Epithelial cell of prostate (primary cell): Measurements from ENCODE around the gene EPS8L1.

Experiments
- DNase-seq: peaks from one replicate; pipeline ENCODE4 v3.0.0-alpha.2; 2011; ENCODE audit warnings: low read depth, low spot score
- H3K27ac ChIP-seq: fragments of 450-650 bp; 2 replicates; pipeline ENCODE4 v1.5.1; 2017; ENCODE audit warnings: mild to moderate bottlenecking

EPS8L1 gene

DNA sequence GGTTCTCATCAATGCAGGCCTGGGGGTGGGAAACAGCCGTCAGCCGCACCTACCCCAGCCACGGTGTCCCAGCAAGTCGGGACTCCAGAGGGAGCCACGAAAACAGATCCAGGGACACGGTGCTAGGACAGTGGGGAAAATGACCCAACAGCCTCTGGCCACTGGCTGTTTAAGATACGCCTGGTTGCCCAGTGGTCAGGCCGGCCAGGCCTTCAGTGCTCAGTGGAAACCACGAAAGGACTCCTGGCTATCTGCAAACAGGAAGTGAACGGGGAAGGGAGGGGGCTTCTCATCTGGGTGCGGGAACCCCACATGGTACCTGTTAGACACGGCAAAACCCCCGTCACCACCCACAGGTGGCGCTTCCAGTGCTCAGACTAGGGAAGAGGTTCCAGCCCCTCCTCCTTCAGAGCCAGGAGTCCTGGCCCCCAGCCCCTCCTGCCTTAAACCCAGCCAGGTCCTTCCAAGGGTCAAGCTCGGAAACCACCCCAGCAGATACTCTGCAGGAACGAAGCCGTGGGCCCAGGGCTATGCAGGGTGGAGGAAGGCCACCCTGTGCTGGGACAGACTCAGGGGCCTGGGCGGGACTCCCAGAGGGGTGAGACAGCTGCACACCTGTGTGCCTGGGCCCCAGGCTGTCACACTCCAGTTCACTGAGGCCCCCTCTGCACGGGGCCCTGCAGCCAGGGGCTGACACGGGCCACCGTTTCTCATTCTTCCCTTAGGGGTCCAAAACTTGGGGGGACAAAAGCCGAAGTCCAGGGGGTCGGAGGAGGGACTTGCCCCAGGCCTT is 37.3 kb downstream of the EPS8L1 start:
- DNase-seq, result no peak
- no peak overlapping the region for H3K27ac ChIP-seq

DNA sequence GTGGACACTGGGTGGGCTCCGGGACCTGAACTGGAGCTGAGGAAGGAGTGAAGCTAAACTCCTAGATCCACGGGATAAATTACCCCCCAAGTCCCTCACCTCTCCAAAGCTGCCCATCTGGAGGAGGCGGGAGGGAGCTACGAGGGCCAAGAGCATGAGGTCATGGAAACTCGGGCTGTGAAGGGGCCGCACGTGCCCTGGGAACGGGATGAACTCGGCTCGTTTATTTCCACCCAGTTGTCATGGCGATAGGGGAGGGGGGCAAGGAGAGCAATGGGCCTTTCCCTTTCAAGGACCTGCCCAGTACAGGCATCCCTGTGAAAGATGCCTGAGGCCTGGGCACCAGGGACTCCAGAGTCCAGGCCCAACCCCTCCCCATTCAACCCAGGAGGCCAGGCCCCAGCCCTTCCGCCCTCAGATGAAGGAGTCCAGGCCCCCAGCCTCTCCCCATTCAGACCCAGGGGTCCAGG is 37.9 kb downstream of the EPS8L1 start:
- no peak overlapping the region for H3K27ac ChIP-seq

GRCh38 chr19:55114566-55115145 is 39.0 kb downstream of the EPS8L1 start:
- no peak overlapping the region for H3K27ac ChIP-seq

More for the DNA sequence above, 37.9 kb downstream of the EPS8L1 start:
- DNase-seq, result no peak

DNA sequence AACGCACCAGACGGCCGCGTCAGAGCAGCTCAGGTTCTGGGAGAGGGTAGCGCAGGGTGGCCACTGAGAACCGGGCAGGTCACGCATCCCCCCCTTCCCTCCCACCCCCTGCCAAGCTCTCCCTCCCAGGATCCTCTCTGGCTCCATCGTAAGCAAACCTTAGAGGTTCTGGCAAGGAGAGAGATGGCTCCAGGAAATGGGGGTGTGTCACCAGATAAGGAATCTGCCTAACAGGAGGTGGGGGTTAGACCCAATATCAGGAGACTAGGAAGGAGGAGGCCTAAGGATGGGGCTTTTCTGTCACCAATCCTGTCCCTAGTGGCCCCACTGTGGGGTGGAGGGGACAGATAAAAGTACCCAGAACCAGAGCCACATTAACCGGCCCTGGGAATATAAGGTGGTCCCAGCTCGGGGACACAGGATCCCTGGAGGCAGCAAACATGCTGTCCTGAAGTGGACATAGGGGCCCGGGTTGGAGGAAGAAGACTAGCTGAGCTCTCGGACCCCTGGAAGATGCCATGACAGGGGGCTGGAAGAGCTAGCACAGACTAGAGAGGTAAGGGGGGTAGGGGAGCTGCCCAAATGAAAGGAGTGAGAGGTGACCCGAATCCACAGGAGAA is 39.9 kb downstream of the EPS8L1 start:
- no peak for DNase-seq
- H3K27ac ChIP-seq, result no peak overlapping the region

More at GRCh38 chr19:55114566-55115145, 39.0 kb downstream of the EPS8L1 start:
- DNase-seq, result no peak

DNA sequence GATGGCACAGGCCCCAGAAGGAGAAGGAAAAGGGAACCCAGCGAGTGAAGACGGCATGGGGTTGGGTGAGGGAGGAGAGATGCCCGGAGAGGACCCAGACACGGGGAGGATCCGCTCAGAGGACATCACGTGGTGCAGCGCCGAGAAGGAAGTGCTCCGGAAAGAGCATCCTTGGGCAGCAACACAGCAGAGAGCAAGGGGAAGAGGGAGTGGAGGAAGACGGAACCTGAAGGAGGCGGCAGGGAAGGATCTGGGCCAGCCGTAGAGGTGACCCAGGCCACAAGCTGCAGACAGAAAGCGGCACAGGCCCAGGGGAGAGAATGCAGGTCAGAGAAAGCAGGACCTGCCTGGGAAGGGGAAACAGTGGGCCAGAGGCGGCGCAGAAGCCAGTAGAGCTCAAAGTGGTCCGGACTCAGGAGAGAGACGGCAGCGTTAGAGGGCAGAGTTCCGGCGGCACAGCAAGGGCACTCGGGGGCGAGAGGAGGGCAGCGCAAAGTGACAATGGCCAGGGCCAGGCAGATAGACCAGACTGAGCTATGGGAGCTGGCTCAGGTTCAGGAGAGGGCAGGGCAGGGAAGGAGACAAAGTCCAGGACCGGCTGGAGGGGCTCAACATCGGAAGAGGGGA is 40.7 kb downstream of the EPS8L1 start:
- peak overlapping the region; percentile 48 for H3K27ac ChIP-seq
- no peak for DNase-seq

DNA sequence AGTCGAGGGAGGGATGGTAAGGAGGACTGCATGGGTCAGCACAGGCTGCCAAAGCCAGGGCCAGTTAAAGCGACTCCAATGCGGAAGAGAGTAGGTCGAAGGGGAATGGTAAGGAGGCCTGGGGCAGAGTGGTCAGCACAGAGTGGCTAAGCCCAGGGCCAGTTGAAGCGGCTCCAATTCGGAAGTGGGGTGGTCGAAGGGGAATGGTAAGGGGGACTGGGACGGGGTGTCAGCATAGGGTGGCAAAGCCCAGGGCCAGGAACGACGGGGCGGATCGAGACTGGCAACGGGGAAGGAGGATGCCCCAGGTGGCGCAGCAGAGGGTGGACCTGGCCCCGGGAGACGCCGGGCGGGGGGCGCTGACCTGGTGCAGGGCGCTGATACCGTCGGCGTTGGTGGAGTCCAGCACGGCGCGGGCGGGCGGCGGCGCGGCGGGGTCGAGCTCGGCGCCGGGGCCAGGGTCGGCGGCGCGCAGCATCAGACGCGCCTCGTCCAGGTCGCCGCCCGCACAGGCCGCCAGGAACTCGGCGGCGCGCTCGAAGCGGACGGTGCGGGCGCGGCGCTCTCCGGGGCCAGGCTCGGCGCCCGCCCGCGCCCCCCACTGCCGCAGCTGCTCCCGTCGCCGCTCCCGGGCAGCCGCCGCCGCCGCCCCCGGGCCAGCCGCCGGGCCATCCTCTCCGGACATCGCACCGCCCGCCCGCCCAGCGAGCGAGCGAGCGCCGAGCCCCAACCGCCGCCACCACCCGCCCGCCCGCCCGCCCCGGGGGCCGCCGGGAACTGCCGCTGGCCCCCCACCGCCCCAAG is 41.4 kb downstream of the EPS8L1 start, which contains the start of gene PPP1R12C:
PPP1R12C (minus strand) TSS at position 779 of the 804 bp plus-strand sequence; CDS start at position 685, 94 bp downstream.
- H3K27ac ChIP-seq, result peak within 1 kb of the TSS; percentile 48
- DNase-seq, result no peak

GRCh38 chr19:55117663-55118391 is 42.2 kb downstream of the EPS8L1 start:
- peak; percentile 91 for DNase-seq
- H3K27ac ChIP-seq, result peak overlapping the region; percentile 48

DNA sequence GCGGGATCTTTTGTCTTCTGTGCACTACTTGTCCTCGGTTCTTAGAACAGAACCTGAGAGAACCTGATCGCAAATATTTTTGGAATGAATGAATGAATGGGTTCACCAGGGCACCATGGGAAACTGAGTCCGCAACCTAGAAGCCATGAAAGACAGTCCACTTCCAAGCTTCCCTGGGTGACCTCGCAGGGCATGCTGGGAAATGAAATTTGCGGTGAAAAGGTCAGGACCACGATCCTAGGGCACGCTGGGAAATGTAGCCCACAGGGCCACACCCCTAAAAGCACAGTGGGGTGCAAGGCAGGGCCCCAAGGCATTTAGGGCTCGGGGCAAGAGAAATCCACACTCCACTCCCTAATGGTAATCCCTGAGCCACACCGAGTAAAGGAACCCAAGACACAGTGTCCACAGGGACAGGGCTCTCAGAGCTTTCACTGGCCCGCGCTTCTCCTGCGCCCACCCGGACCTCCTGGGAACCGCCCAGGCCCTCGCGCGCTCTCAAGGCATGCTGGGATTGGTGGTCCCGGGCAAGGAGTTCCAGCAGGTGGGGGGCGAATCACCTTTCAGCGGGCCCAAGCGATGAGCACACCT is 42.8 kb downstream of the EPS8L1 start:
- no peak for DNase-seq
- peak overlapping the region; percentile 48 for H3K27ac ChIP-seq

- H3K27ac ChIP-seq, result no peak overlapping the region
- no peak for DNase-seq
These were observed 43.4 kb downstream of the EPS8L1 start for GRCh38 chr19:55119053-55119452.

- no peak for DNase-seq
- no peak overlapping the region for H3K27ac ChIP-seq
These were observed 55.8 kb downstream of the EPS8L1 start for GRCh38 chr19:55131421-55131820.

- H3K27ac ChIP-seq, result no peak overlapping the region
- DNase-seq, result no peak
These were observed 56.9 kb downstream of the EPS8L1 start for GRCh38 chr19:55132453-55133129.

DNA sequence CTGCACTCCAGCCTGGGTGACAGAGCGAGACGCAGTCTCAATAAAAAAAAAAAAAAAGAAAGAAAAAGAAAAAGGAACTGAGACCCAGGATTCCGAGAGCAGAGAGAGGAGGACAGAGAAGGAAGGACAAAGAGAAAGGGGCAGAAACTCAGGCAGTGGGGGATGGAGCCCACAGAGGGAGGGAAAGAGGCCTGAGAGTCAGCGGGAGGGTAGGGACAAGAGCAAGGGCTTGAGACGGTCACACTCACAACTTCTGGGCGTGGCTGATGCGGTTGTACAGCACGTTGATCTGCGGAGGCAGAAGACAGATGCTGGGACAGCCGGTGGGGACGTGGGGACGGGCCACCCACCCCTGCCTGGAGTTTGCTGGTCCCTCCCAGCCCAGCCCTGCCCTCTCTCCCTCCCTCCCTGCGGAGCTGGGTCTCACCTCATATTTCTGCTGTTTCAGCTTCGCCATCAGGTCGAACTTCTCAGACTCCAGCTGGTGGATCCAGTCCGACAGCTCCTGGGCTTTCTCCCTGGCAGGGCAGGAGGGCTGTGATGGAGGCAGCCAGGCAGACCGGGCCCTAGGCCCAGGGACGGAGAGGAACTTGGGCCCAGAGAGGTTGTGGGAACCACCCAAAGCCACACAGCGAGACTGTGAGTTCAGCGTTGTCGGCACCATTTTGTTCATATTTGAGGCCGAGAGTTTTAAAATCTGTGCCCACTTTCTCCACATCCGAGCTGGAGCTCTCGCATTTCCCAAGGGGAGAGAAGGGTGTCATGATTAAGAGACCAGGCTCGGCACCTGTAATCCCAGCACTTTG is 58.2 kb downstream of the EPS8L1 start:
- no peak overlapping the region for H3K27ac ChIP-seq
- DNase-seq, result no peak

GRCh38 chr19:55134736-55135135 is 59.1 kb downstream of the EPS8L1 start:
- H3K27ac ChIP-seq, result no peak overlapping the region
- no peak for DNase-seq

GRCh38 chr19:55136399-55137102 is 60.9 kb downstream of the EPS8L1 start:
- DNase-seq, result no peak
- H3K27ac ChIP-seq, result no peak overlapping the region
